ENCODE measurements around the gene KIAA1755. TPM values are rescaled to one million over a fixed set of nuclear protein-coding genes. Genes with fewer than 3 reads are reported as not detected.

The KIAA1755 gene
- total RNA-seq, 2 donors from 2014 or later: 0.78 to 0.99 TPM

GRCh38 chr20:38203981-38204357 lies 56.6 kb downstream of the KIAA1755 start:
- Histone ChIP-seq H3K27me3 (no peaks in the 10 kb centered on the region), H3K36me3 (replicated peaks in 1 of 2; ENCODE audit: insufficient read depth in 1 of 2, low read depth in 2 of 2) (no peaks in the 10 kb centered on the region), H3K9me3 (no peaks in the 10 kb centered on the region), H3K4me3 (no peak overlapping the region), H3K27ac (no peak overlapping the region), H3K4me1 (no peaks in the 10 kb centered on the region)
- intact Hi-C loops (cut with DNase I): no loop called here
- ATAC-seq (no peak), DNase-seq (no peak)
- TF ChIP-seq CTCF (IDR thresholded peaks at IDR 0.05) (no peak), POLR2A (IDR thresholded peaks at IDR 0.05) (no peak)
- WGBS, 2 donors: 59 to 64% methylated on average over 2 of the region's 2 CpGs

- no peak for ATAC-seq
- 39% methylated on average over 6 of the region's 6 CpGs for WGBS, 2 donors
- Histone ChIP-seq H3K27me3 (no peaks in the 10 kb centered on the region), H3K9me3 (no peaks in the 10 kb centered on the region), H3K27ac (no peak overlapping the region), H3K36me3 (replicated peaks in 1 of 2; ENCODE audit: insufficient read depth in 1 of 2, low read depth in 2 of 2) (no peaks in the 10 kb centered on the region), H3K4me1 (no peaks in the 10 kb centered on the region), H3K4me3 (no peak overlapping the region)
- DNase-seq: no peak
- TF ChIP-seq CTCF (IDR thresholded peaks at IDR 0.05): no peak
- TF ChIP-seq POLR2A (IDR thresholded peaks at IDR 0.05): no peak
- intact Hi-C loops (cut with DNase I): no loop called here
Measured at GRCh38 chr20:38203337-38203980, 57.1 kb downstream of the KIAA1755 start.

- no peaks in the 10 kb centered on the region for H3K27me3 ChIP-seq
- intact Hi-C loops (cut with DNase I): no loop called here
- no peak overlapping the region for H3K27ac ChIP-seq
- no peak for DNase-seq
- no peak for TF ChIP-seq POLR2A (IDR thresholded peaks at IDR 0.05)
- no peak for TF ChIP-seq CTCF (IDR thresholded peaks at IDR 0.05)
- no peak overlapping the region for H3K4me3 ChIP-seq
- no peaks in the 10 kb centered on the region for H3K36me3 ChIP-seq (replicated peaks in 1 of 2; ENCODE audit: insufficient read depth in 1 of 2, low read depth in 2 of 2)
- 79 to 84% methylated on average over 8 of the region's 8 CpGs for WGBS, 2 donors
- ATAC-seq: no peak
- no peaks in the 10 kb centered on the region for H3K9me3 ChIP-seq
- no peaks in the 10 kb centered on the region for H3K4me1 ChIP-seq
Measured at GRCh38 chr20:38202982-38203293, 57.6 kb downstream of the KIAA1755 start.

- DNase-seq: no peak
Measured at GRCh38 chr20:38202153-38202981, 58.2 kb downstream of the KIAA1755 start.

More at GRCh38 chr20:38202153-38202981, 58.2 kb downstream of the KIAA1755 start:
- intact Hi-C loops (cut with DNase I): no loop called here
- no peaks in the 10 kb centered on the region for H3K27me3 ChIP-seq
- 67 to 70% methylated on average over 11 to 12 of the region's 12 CpGs for WGBS, 2 donors
- no peak overlapping the region for H3K4me3 ChIP-seq
- H3K27ac ChIP-seq: no peak overlapping the region
- H3K9me3 ChIP-seq: no peaks in the 10 kb centered on the region
- ATAC-seq: no peak
- no peak for TF ChIP-seq CTCF (IDR thresholded peaks at IDR 0.05)
- TF ChIP-seq POLR2A (IDR thresholded peaks at IDR 0.05): no peak
- no peaks in the 10 kb centered on the region for H3K4me1 ChIP-seq
- H3K36me3 ChIP-seq (replicated peaks in 1 of 2; ENCODE audit: insufficient read depth in 1 of 2, low read depth in 2 of 2): no peaks in the 10 kb centered on the region

Measured in body of pancreas (tissue), 4 donors.